Ovary (tissue), 9 donors: ENCODE measurements around the gene CCDC85B. TPM values are rescaled to one million over a fixed set of nuclear protein-coding genes. Genes with fewer than 3 reads are reported as not detected.

Experiments
- DNase-seq, 5 donors: peaks; one replicate each; pipeline ENCODE4 v3.0.0-alpha.2; 2019 to 2020
- H3K27ac ChIP-seq, 2 donors: fragments of 200-600 bp; one replicate each; pipeline versions ENCODE4 v1.5.1 to v1.8.0; 2019 to 2022
- H3K27me3 ChIP-seq: fragments of 200-600 bp; one replicate; pipeline ENCODE4 v1.8.0; 2022
- H3K36me3 ChIP-seq: fragments of 200-600 bp; sonication (generic); one replicate; pipeline ENCODE4 v1.5.1; 2019
- H3K4me1 ChIP-seq: one replicate; pipeline ENCODE4 v1.8.1; 2013; ENCODE audit warnings: mild to moderate bottlenecking, moderate library complexity; ENCODE audit not compliant: insufficient read depth
- H3K4me3 ChIP-seq: fragments of 200-600 bp; sonication (generic); one replicate; pipeline ENCODE4 v1.5.1; 2017
- H3K9me3 ChIP-seq, 2 donors: fragments of 200-600 bp in 1 of 2; sonication (generic) in 1 of 2; one replicate each; pipeline versions ENCODE4 v1.5.1 to v1.8.1; 2013 to 2019; ENCODE audit warnings: mild to moderate bottlenecking in 1 of 2, moderate library complexity in 1 of 2
- EP300 ChIP-seq: sonication (generic); formaldehyde crosslinking; IDR thresholded peaks from one replicate; pipeline ENCODE4 v1.6.1; 2017; ENCODE audit warnings: antibody characterized with exemption
- POLR2A ChIP-seq: fragments of 450-650 bp; IDR thresholded peaks from one replicate; pipeline ENCODE4 v1.6.1; 2017; ENCODE audit warnings: antibody characterized with exemption, mild to moderate bottlenecking, moderate library complexity
- WGBS, 3 donors: extraction: QIAGEN DNeasy Blood & Tissue Kit in 1 of 3; methylation state at CpG; one replicate each; pipeline versions ENCODE4 v1.1.5 to v1.1.7; 2013 to 2017; 5-methylcytosine and 5-hydroxymethylcytosine counted together
- intact Hi-C, 4 donors: fragments of 100-400 bp; cut with DNase I; formaldehyde crosslinking; loops; one replicate each; pipeline versions ENCODE4 v1.11.0 to v1.15.1; 2022 to 2023
- polyA plus RNA-seq, 2 donors: library from polyadenylated mRNA; stranded (reverse); fragments of 200-250 nt in 1 of 2; fragments of 350-450 nt in 1 of 2; fragmentation: Illumina TruSeq in 1 of 2; extraction: RNeasy Lipid Tissue Mini Kit (QIAGEN cat#74804) in 1 of 2; gene quantifications; one replicate each; pipeline ENCODE4 v1.2.3, GENCODE V29; 2013 to 2014
- total RNA-seq, 7 donors: library from RNA; depleted of rRNA in 2 of 7; stranded (reverse); fragments of >200 nt in 2 of 7; fragmentation: NEBNext Ultra II Directional in 3 of 7; extraction: Animal tissue kit (Norgen Biotek cat#: 25700) in 3 of 7; gene quantifications; one replicate each; pipeline versions ENCODE4 v1.1.0 to v1.2.4, GENCODE V29; 2016 to 2023
- TF ChIP-seq, protein P1 (sequence below), 3 donors: fragments of 450-650 bp in 2 of 3; fragments of 200-600 bp in 1 of 3; IDR thresholded peaks; one replicate each; pipeline versions ENCODE4 v1.5.1 to v1.8.0; 2016 to 2022; ENCODE audit warnings: antibody characterized with exemption in 3 of 3, mild to moderate bottlenecking in 1 of 3
- donor health status: DM: no; HTN: no; CAD: no; lungs with moderate emphysema.
- donor health status: DM: no; HTN: no; CAD: no.
- donor health status: Bipolar disorder and iron deficiency.
- donor health status: DM: yes; HTN: yes; CAD: no.
- donor health status: DM: no; HTN: no; CAD: no.
- donor health status: DM: yes; HTN: yes; CAD: no.

Gene CCDC85B
- total and polyA plus RNA-seq, 9 donors: 31.5 to 85.0 (median 55.6) TPM; not detected in 1

DNA sequence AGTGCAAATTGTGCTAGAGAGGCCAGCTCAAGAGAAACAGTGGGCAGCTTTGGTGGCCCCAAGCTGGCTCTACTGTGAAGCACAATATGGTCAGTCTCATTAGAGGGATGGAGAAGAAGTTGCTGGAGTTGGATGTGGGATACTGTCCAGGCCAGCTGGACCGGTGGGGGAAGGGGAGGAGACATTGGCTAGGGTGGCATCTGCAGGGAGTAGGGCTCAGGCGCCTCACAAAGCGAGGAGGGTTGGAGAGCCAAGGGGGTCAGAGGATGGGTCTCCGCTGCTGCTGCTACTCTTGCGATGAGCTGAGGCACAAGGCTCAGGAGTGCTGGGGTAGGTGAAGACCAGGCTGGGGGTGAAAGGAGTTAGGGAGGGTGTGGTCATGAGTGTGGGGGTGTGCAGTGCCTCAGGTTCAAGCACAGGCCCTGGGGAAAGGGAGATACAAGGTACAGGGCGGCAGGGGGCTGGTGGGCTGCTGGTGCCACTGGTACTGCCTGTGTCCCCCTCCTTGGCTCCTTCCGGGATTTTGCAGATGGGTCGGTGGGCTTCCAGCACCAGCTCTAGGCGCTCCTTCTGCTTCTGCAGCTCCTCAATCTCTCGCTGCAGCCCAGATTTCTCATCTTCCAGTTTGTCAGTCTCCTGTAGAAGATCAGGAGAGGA, 2.3 kb downstream of the CCDC85B start:
- Histone ChIP-seq H3K4me1 (peaks cover 19% of the 10 kb centered on the region), H3K4me3 (no peak overlapping the region), H3K9me3 (no peaks in the 10 kb centered on the region), H3K36me3 (no peaks in the 10 kb centered on the region), H3K27me3 (no peaks in the 10 kb centered on the region), H3K27ac (peak overlapping the region in 1 of 2 donors; percentile 95)
- intact Hi-C loops: no loop called here
- TF ChIP-seq, protein P1, sequence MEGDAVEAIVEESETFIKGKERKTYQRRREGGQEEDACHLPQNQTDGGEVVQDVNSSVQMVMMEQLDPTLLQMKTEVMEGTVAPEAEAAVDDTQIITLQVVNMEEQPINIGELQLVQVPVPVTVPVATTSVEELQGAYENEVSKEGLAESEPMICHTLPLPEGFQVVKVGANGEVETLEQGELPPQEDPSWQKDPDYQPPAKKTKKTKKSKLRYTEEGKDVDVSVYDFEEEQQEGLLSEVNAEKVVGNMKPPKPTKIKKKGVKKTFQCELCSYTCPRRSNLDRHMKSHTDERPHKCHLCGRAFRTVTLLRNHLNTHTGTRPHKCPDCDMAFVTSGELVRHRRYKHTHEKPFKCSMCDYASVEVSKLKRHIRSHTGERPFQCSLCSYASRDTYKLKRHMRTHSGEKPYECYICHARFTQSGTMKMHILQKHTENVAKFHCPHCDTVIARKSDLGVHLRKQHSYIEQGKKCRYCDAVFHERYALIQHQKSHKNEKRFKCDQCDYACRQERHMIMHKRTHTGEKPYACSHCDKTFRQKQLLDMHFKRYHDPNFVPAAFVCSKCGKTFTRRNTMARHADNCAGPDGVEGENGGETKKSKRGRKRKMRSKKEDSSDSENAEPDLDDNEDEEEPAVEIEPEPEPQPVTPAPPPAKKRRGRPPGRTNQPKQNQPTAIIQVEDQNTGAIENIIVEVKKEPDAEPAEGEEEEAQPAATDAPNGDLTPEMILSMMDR (IDR thresholded peaks at IDR 0.05): no peak
- TF ChIP-seq EP300 (no peak), POLR2A (no peak)
- WGBS, 3 donors: 63 to 68% (median 67%) methylated on average over 10 of the region's 10 CpGs
- DNase-seq: peak in 1 of 5 donors; percentile 22

DNA sequence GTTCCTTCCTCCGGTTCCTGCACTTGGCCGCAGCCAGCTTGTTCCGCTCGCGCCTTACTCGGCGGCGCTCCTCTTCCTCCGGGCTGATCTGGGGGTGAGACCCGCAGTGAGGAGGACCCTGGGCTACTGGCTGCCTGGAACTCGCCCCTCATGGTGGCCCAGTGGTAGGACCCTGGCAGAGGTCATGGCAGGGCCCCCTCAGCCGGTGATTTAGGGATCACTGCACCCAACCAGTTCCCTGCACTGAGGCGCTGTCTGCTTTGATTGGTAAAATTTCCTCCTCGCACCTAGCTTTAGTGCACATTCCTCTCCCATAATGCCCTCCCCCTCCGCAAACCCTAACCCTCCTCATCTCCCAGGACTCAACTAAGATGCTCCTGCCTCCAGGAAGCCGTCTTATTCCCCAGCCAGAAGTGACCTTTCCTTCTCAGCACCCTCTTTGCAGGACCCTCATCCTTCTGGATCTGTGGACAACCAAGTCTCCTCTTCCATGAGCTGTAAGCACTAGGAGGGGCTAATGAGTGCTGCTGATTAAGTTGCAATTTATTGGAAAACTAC, 3.6 kb downstream of the CCDC85B start:
- Histone ChIP-seq H3K4me1 (peaks cover 18% of the 10 kb centered on the region), H3K4me3 (no peak overlapping the region), H3K27me3 (peaks cover 4% of the 10 kb centered on the region), H3K27ac (no peak overlapping the region), H3K36me3 (no peaks in the 10 kb centered on the region), H3K9me3 (no peaks in the 10 kb centered on the region)
- DNase-seq: no peak
- TF ChIP-seq EP300 (no peak), POLR2A (no peak)
- TF ChIP-seq, protein P1 (IDR thresholded peaks at IDR 0.05): no peak
- WGBS, 3 donors: 79 to 88% (median 88%) methylated on average over 16 of the region's 16 CpGs
- intact Hi-C loops: no loop called here

DNA sequence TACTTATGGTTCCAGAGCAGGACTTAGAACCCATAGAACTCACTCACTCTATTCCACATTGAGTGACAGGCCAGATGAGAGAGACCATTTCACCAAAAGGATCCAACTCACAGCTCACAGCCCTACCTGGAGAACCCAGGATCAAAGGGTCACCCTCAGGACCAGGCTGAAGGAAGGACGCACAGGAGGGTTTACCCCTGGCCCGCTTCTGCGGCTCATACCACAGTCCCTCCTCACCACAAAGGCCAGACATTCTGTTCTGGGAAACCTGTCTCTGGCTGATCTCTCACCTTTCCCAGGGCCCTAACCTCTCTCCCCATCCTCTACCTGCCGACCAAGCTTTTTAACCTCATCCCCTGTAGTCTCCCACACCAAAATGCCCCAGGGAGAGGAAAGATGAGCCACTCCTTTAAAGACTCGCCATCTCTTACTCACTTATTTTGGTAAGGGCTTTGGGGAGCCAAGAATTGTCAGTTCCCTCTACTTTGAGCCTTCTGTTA, 5.1 kb downstream of the CCDC85B start:
- Histone ChIP-seq H3K4me1 (peaks cover 16% of the 10 kb centered on the region), H3K27ac (no peak overlapping the region), H3K36me3 (no peaks in the 10 kb centered on the region), H3K9me3 (no peaks in the 10 kb centered on the region), H3K4me3 (no peak overlapping the region), H3K27me3 (peaks cover 4% of the 10 kb centered on the region)
- no peak for DNase-seq
- intact Hi-C loops: no loop called here
- TF ChIP-seq EP300 (no peak), POLR2A (no peak)
- TF ChIP-seq, protein P1 (IDR thresholded peaks at IDR 0.05): no peak
- WGBS, 3 donors: 89 to 92% (median 92%) methylated on average over 5 of the region's 5 CpGs

GRCh38 chr11:65896034-65896999, 5.8 kb downstream of the CCDC85B start:
- no peak overlapping the region for H3K27ac ChIP-seq
- H3K36me3 ChIP-seq: no peaks in the 10 kb centered on the region
- intact Hi-C loops: no loop called here
- no peaks in the 10 kb centered on the region for H3K9me3 ChIP-seq
- peaks cover 14% of the 10 kb centered on the region for H3K4me1 ChIP-seq
- peaks cover 4% of the 10 kb centered on the region for H3K27me3 ChIP-seq
- DNase-seq: no peak
- WGBS, 3 donors: 82 to 89% (median 87%) methylated on average over 14 of the region's 14 CpGs
- TF ChIP-seq POLR2A: no peak
- no peak for TF ChIP-seq EP300
- TF ChIP-seq, protein P1 (IDR thresholded peaks at IDR 0.05): no peak
- H3K4me3 ChIP-seq: no peak overlapping the region
